Endothelial cell (in vitro differentiated cells): Measurements from ENCODE around the gene C20orf141. TPM values are rescaled to one million over a fixed set of nuclear protein-coding genes. Genes with fewer than 3 reads are reported as not detected.

Experiments
- DNase-seq: peaks from one replicate; pipeline ENCODE4 v3.0.0; 2021; ENCODE audit warnings: low spot score
- H3K27ac Mint-ChIP-seq: one replicate; pipeline ENCODE4 v1.8.0; 2021; ENCODE audit warnings: mixed read lengths, inconsistent platforms; ENCODE audit not compliant: unreplicated experiment
- H3K27me3 Mint-ChIP-seq: one replicate; pipeline ENCODE4 v1.8.0; 2021; ENCODE audit warnings: mild to moderate bottlenecking, moderate library complexity, mixed read lengths, inconsistent platforms; ENCODE audit not compliant: unreplicated experiment
- H3K36me3 Mint-ChIP-seq: one replicate; pipeline ENCODE4 v1.8.0; 2021; ENCODE audit warnings: mild to moderate bottlenecking, low read depth, mixed read lengths, inconsistent platforms; ENCODE audit not compliant: unreplicated experiment
- H3K4me1 Mint-ChIP-seq: one replicate; pipeline ENCODE4 v1.8.0; 2021; ENCODE audit warnings: mild to moderate bottlenecking, mixed read lengths, inconsistent platforms; ENCODE audit not compliant: unreplicated experiment
- H3K4me3 Mint-ChIP-seq: one replicate; pipeline ENCODE4 v1.8.0; 2021; ENCODE audit warnings: mild to moderate bottlenecking, mixed read lengths, inconsistent platforms; ENCODE audit not compliant: unreplicated experiment
- H3K9me3 Mint-ChIP-seq: one replicate; pipeline ENCODE4 v1.8.0; 2021; ENCODE audit warnings: mixed read lengths, inconsistent platforms; ENCODE audit not compliant: unreplicated experiment
- CTCF ChIP-seq: fragments of 200-600 bp; sonication (generic); IDR thresholded peaks from one replicate; pipeline ENCODE4 v1.5.0; 2021; ENCODE audit warnings: antibody characterized with exemption; ENCODE audit not compliant: unreplicated experiment
- total RNA-seq: library from RNA; stranded (reverse); fragmentation: NEBNext Ultra II Directional; extraction: Animal tissue kit (Norgen Biotek cat#: 25700); gene quantifications from one replicate; pipeline ENCODE4 v1.2.1, GENCODE V29; 2021; ENCODE audit not compliant: unreplicated experiment

C20orf141 gene
- total RNA-seq, 1 donor from 2014 or later, result not detected

GRCh38 chr20:2816583-2817340 is 2.0 kb downstream of the C20orf141 start:
- Mint-ChIP-seq H3K4me1 (peaks cover 5% of the 10 kb centered on the region), H3K27ac (no peak overlapping the region), H3K4me3 (no peak overlapping the region), H3K9me3 (no peaks in the 10 kb centered on the region), H3K27me3 (peaks cover 24% of the 10 kb centered on the region), H3K36me3 (peaks cover 10% of the 10 kb centered on the region)
- no peak for TF ChIP-seq CTCF
- DNase-seq, result no peak

GRCh38 chr20:2817341-2817726 is 2.5 kb downstream of the C20orf141 start:
- Mint-ChIP-seq H3K27me3 (peaks cover 25% of the 10 kb centered on the region), H3K36me3 (peaks cover 10% of the 10 kb centered on the region)

GRCh38 chr20:2817891-2818595 is 3.3 kb downstream of the C20orf141 start:
- H3K27ac Mint-ChIP-seq, result no peak overlapping the region
- no peak for TF ChIP-seq CTCF
- no peaks in the 10 kb centered on the region for H3K9me3 Mint-ChIP-seq
- no peak for DNase-seq
- H3K36me3 Mint-ChIP-seq, result peaks cover 10% of the 10 kb centered on the region
- H3K4me3 Mint-ChIP-seq, result no peak overlapping the region
- H3K4me1 Mint-ChIP-seq, result peaks cover 5% of the 10 kb centered on the region
- peaks cover 25% of the 10 kb centered on the region for H3K27me3 Mint-ChIP-seq

More at GRCh38 chr20:2817341-2817726, 2.5 kb downstream of the C20orf141 start:
- no peaks in the 10 kb centered on the region for H3K9me3 Mint-ChIP-seq
- peak overlapping the region; percentile 57 for H3K4me3 Mint-ChIP-seq
- H3K4me1 Mint-ChIP-seq, result peaks cover 5% of the 10 kb centered on the region
- no peak for TF ChIP-seq CTCF
- DNase-seq, result no peak
- no peak overlapping the region for H3K27ac Mint-ChIP-seq

GRCh38 chr20:2820084-2820895 is 5.5 kb downstream of the C20orf141 start:
- peak overlapping the region; percentile 11 for H3K4me3 Mint-ChIP-seq
- no peak for DNase-seq

More at GRCh38 chr20:2820084-2820895, 5.5 kb downstream of the C20orf141 start:
- H3K36me3 Mint-ChIP-seq, result peaks cover 10% of the 10 kb centered on the region
- H3K27ac Mint-ChIP-seq, result peak overlapping the region; percentile 57
- H3K4me1 Mint-ChIP-seq, result peaks cover 5% of the 10 kb centered on the region
- H3K9me3 Mint-ChIP-seq, result no peaks in the 10 kb centered on the region
- no peak for TF ChIP-seq CTCF
- peaks cover 22% of the 10 kb centered on the region for H3K27me3 Mint-ChIP-seq
